A549 (cell line): ENCODE measurements around the gene IL17RA. TPM values are rescaled to one million over a fixed set of nuclear protein-coding genes. Genes with fewer than 3 reads are reported as not detected.

Experiments used
- ATAC-seq, 2 experiments: fragments of 200-7000 bp in 1 of 2; fragments of >200 bp in 1 of 2; cut with Nextera tagmentation in 1 of 2; cut with Tn5 transposase in 1 of 2; 3 replicates each; pipeline versions ENCODE4 v1.8.0 to v1.9.1; 2018 to 2020; ENCODE audit warnings: mild to moderate bottlenecking in 1 of 2, moderate library complexity in 1 of 2
- CTCF ChIA-PET: fragments of 300-600 bp; sonication (Branson Sonifier 250); formaldehyde crosslinking; extraction: SDS; loops from one replicate; lab custom pipeline; 2021; ENCODE audit warnings: antibody characterized with exemption, inconsistent platforms; lab: Yijun Ruan, JAX
- POLR2A ChIA-PET: fragments of 350-600 bp; formaldehyde crosslinking; extraction: SDS; loops from one replicate; lab custom pipeline; 2021; ENCODE audit warnings: antibody characterized with exemption, inconsistent platforms; lab: Yijun Ruan, JAX
- DNase-seq, 2 experiments: peaks; one replicate each; pipeline versions ENCODE4 v3.0.0 to v3.0.0-alpha.2; 2011 to 2016; ENCODE audit warnings: low read depth in 1 of 2, low spot score in 1 of 2
- FAIRE-seq: peaks from 2 replicates; lab custom pipeline; 2011; peaks lifted over from hg19 to GRCh38; lab: Jason Lieb, UNC
- H3K27ac ChIP-seq, 2 experiments: fragments of >200 bp; sonication (Bioruptor Twin); formaldehyde crosslinking; 3 replicates each; pipeline ENCODE4 v1.5.1; 2016 to 2017
- H3K4me1 ChIP-seq: fragments of >200 bp; sonication (Bioruptor Twin); formaldehyde crosslinking; 3 replicates; pipeline ENCODE4 v1.6.1; 2016
- H3K4me2 ChIP-seq: fragments of >200 bp; sonication (Bioruptor Twin); formaldehyde crosslinking; 3 replicates; pipeline ENCODE4 v1.6.1; 2016
- H3K4me3 ChIP-seq: fragments of >200 bp; sonication (Bioruptor Twin); formaldehyde crosslinking; 3 replicates; pipeline ENCODE4 v1.5.1; 2016
- H3K9me3 ChIP-seq: fragments of >200 bp; sonication (Bioruptor Twin); formaldehyde crosslinking; 3 replicates; pipeline ENCODE4 v1.6.1; 2016
- BHLHE40 ChIP-seq: IDR thresholded peaks from 2 replicates; pipeline ENCODE4 v1.6.1; 2012; ENCODE audit warnings: low read depth, low read length, inconsistent platforms
- CBX2 ChIP-seq: fragments of 200-600 bp; sonication (generic); IDR thresholded peaks from 2 replicates; pipeline ENCODE4 v1.6.1; 2016; ENCODE audit warnings: low read depth, mild to moderate bottlenecking, borderline replicate concordance
- CEBPB ChIP-seq, 2 experiments: fragments of >200 bp in 1 of 2; sonication (Bioruptor Twin) in 1 of 2; formaldehyde crosslinking in 1 of 2; IDR thresholded peaks; 2 replicates each; pipeline ENCODE4 v1.6.1; 2012 to 2016
- CHD4 ChIP-seq: fragments of 200-600 bp; sonication (generic); IDR thresholded peaks from 2 replicates; pipeline ENCODE4 v1.6.1; 2016; ENCODE audit warnings: antibody characterized with exemption, mild to moderate bottlenecking, borderline replicate concordance
- CTCF ChIP-seq: fragments of >200 bp; sonication (Bioruptor Twin); formaldehyde crosslinking; IDR thresholded peaks from 3 replicates; pipeline ENCODE4 v1.5.1; 2016
- ELK1 ChIP-seq: fragments of 150-350 bp; IDR thresholded peaks from 2 replicates; pipeline ENCODE4 v1.6.1; 2014; ENCODE audit warnings: low read depth, mild to moderate bottlenecking, low read length
- EP300 ChIP-seq, 2 experiments: fragments of >200 bp; sonication (Bioruptor Twin); formaldehyde crosslinking; IDR thresholded peaks; 2 replicates in 1 of 2; 3 replicates in 1 of 2; pipeline ENCODE4 v1.6.1; 2016 to 2017
- HDAC2 ChIP-seq: fragments of 200-600 bp; sonication (generic); IDR thresholded peaks from 2 replicates; pipeline ENCODE4 v1.6.1; 2016
- HES2 ChIP-seq: fragments of >200 bp; sonication (Bioruptor Twin); formaldehyde crosslinking; IDR thresholded peaks from 2 replicates; pipeline ENCODE4 v1.6.1; 2016
- HEYL ChIP-seq: fragments of 250-450 bp; sonication (Bioruptor Pico); IDR thresholded peaks from 2 replicates; pipeline ENCODE4 v1.8.0; 2021; ENCODE audit warnings: mild to moderate bottlenecking, moderate library complexity
- HMGXB4 ChIP-seq: fragments of 250-450 bp; sonication (Bioruptor Pico); IDR thresholded peaks from 2 replicates; pipeline ENCODE4 v1.5.0; 2021; ENCODE audit warnings: mild to moderate bottlenecking, moderate library complexity, borderline replicate concordance
- HOXB13 ChIP-seq: fragments of 250-450 bp; sonication (Bioruptor Pico); IDR thresholded peaks from 2 replicates; pipeline ENCODE4 v1.5.0; 2020; ENCODE audit warnings: low read depth, mild to moderate bottlenecking, moderate library complexity
- MAZ ChIP-seq: fragments of 150-350 bp; IDR thresholded peaks from 2 replicates; pipeline ENCODE4 v1.6.1; 2014; ENCODE audit warnings: antibody characterized with exemption, low read depth, low read length, borderline replicate concordance
- MYC ChIP-seq: IDR thresholded peaks from 2 replicates; pipeline ENCODE4 v1.6.1; 2012; ENCODE audit warnings: mild to moderate bottlenecking, inconsistent platforms, low read length, improper control_type of control experiment, borderline replicate concordance
- PBX3 ChIP-seq: IDR thresholded peaks from 2 replicates; pipeline ENCODE4 v1.6.1; 2012
- PHF8 ChIP-seq: fragments of 200-600 bp; sonication (generic); IDR thresholded peaks from 2 replicates; pipeline ENCODE4 v1.6.1; 2016; ENCODE audit warnings: low read depth, mild to moderate bottlenecking, antibody characterized with exemption, moderate library complexity, borderline replicate concordance
- POLR2A ChIP-seq: IDR thresholded peaks from 2 replicates; pipeline ENCODE4 v1.6.1; 2012; ENCODE audit warnings: mild to moderate bottlenecking, low read length
- RAD21 ChIP-seq, 2 experiments: fragments of >200 bp in 1 of 2; sonication (Bioruptor Twin) in 1 of 2; formaldehyde crosslinking in 1 of 2; IDR thresholded peaks in 1 of 2; conservative IDR thresholded peaks in 1 of 2; 2 replicates in 1 of 2; 3 replicates in 1 of 2; pipeline ENCODE4 v1.6.1; 2012 to 2018; ENCODE audit warnings: inconsistent platforms in 1 of 2
- TP53 ChIP-seq: fragments of 250-450 bp; sonication (Bioruptor Pico); IDR thresholded peaks from 2 replicates; pipeline ENCODE4 v1.5.0; 2021; ENCODE audit warnings: mild to moderate bottlenecking, moderate library complexity
- ZSCAN20 ChIP-seq: fragments of 250-450 bp; sonication (Bioruptor Pico); IDR thresholded peaks from 2 replicates; pipeline ENCODE4 v1.8.0; 2022; ENCODE audit warnings: mild to moderate bottlenecking, moderate library complexity
- WGBS: methylation state at CpG from one replicate; pipeline ENCODE4 v1.1.6; 2017; ENCODE audit errors: missing lambda C conversion rate; 5-methylcytosine and 5-hydroxymethylcytosine counted together
- polyA plus RNA-seq, 4 experiments: library from polyadenylated mRNA; depleted of rRNA in 3 of 4; stranded (reverse); fragments of >200 nt; fragmentation: RNase III in 1 of 4; extraction: RNeasy Plus Mini Kit Qiagen cat#74134 plus additional on column Dnase treatment in 1 of 4; gene quantifications; 2 replicates in 3 of 4; 3 replicates in 1 of 4; pipeline ENCODE4 v1.2.3, GENCODE V29; 2011 to 2017

Gene IL17RA
- polyA plus RNA-seq, 2 of the 4 experiments (the other 2 are of a cell fraction), result 4.3 to 6.4 TPM

GRCh38 chr22:17101475-17102296, 16.9 kb downstream of the IL17RA start:
- ChIA-PET CTCF (interaction anchor here (0.7 to 2.0 kb wide), 3 partner anchors 70 to 400 kb away, joined by 3 to 6 read pairs (median 4); no protein-coding TSS in a partner anchor), POLR2A (no interaction called here)
- DNase-seq (no peak), ATAC-seq (no peak), FAIRE-seq (no peak)
- TF ChIP-seq PHF8, result no peak
- no peak for TF ChIP-seq BHLHE40
- TF ChIP-seq MYC, result no peak
- no peak for TF ChIP-seq CBX2
- TF ChIP-seq PBX3, result no peak
- TF ChIP-seq HOXB13, result no peak
- no peak for TF ChIP-seq CEBPB (IDR thresholded peaks at IDR 0.05)
- no peak for TF ChIP-seq HES2
- TF ChIP-seq TP53 (CRISPR knock-in tag), result no peak
- Histone ChIP-seq H3K9me3 (no peaks in the 10 kb centered on the region), H3K4me2 (no peak overlapping the region), H3K4me1 (no peaks in the 10 kb centered on the region), H3K27ac (no peak overlapping the region), H3K4me3 (no peak overlapping the region)
- 95% methylated on average over 14 of the region's 14 CpGs for WGBS

GRCh38 chr22:17102297-17102667, 17.5 kb downstream of the IL17RA start:
- Histone ChIP-seq H3K4me3 (no peak overlapping the region), H3K9me3 (no peaks in the 10 kb centered on the region), H3K27ac (no peak overlapping the region), H3K4me2 (no peak overlapping the region), H3K4me1 (no peaks in the 10 kb centered on the region)
- DNase-seq (no peak), ATAC-seq (no peak), FAIRE-seq (no peak)
- ChIA-PET CTCF (interaction anchor here (0.7 to 2.0 kb wide), 3 partner anchors 69 to 399 kb away, joined by 3 to 6 read pairs (median 4); no protein-coding TSS in a partner anchor), POLR2A (no interaction called here)
- 93% methylated on average over 7 of the region's 7 CpGs for WGBS
- TF ChIP-seq EP300 (IDR thresholded peaks at IDR 0.05) (no peak), HDAC2 (no peak), HES2 (no peak), MAZ (no peak), POLR2A (no peak), RAD21 (conservative IDR thresholded peaks at IDR 0.05 in 1 of 2, IDR thresholded peaks at IDR 0.05 in 1 of 2) (no peak), ELK1 (no peak), HMGXB4 (CRISPR knock-in tag) (no peak)

GRCh38 chr22:17103351-17103750, 18.6 kb downstream of the IL17RA start:
- POLR2A ChIA-PET, result no interaction called here
- CTCF ChIA-PET, result no interaction called here
- FAIRE-seq (no peak), DNase-seq (no peak), ATAC-seq (no peak)
- Histone ChIP-seq H3K4me3 (no peak overlapping the region), H3K9me3 (no peaks in the 10 kb centered on the region), H3K27ac (no peak overlapping the region), H3K4me1 (no peaks in the 10 kb centered on the region), H3K4me2 (no peak overlapping the region)
- TF ChIP-seq CHD4 (no peak), CTCF (no peak), EP300 (IDR thresholded peaks at IDR 0.05) (no peak), ZSCAN20 (no peak), HEYL (CRISPR knock-in tag) (no peak)
- WGBS, result 96% methylated on average over 9 of the region's 9 CpGs
